ENCODE results near the gene FMC1.

GRCh38 chr7:139339025-139339424, 2.1 kb upstream of the FMC1 start:
- TF ChIP-seq CTCF (conservative IDR thresholded peaks at IDR 0.05), result no peak
- TF ChIP-seq ZFX (IDR thresholded peaks at IDR 0.05), result no peak

Data from C4-2B (cell line).